ENCODE data around the gene GFAP. TPM values are rescaled to one million over a fixed set of nuclear protein-coding genes. Genes with fewer than 3 reads are reported as not detected.

GFAP gene
- total and polyA plus RNA-seq, 2 experiments from 2014 or later: 0.10 TPM; not detected in 1

DNA sequence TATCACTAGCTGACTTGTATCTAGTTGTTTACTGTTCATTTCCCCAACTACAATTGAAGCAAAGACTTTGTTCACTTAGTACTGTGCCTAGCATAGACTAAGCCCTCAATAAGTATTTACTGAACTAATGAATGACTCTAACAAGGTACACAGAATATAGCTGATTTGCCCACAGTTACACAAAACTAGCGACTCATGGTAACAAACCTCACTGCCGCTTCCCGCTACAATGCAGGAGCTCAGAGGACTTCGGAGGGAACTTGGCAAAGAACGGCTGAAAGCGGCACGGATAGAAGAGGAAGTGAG lies 16.6 kb downstream of the GFAP start:
- H3K4me2 ChIP-seq: peak overlapping the region; percentile 72
- H3K9me2 ChIP-seq (replicated peaks; ENCODE audit: insufficient read depth): no peaks in the 10 kb centered on the region
- no peaks in the 10 kb centered on the region for H3K27me3 ChIP-seq
- H3K79me2 ChIP-seq: peaks cover 43% of the 10 kb centered on the region
- TF ChIP-seq EZH2phosphoT487 (IDR thresholded peaks at IDR 0.05; ENCODE audit: low read depth, severe bottlenecking, unreplicated experiment) (no peak), EZH2 (IDR thresholded peaks at IDR 0.05; ENCODE audit: borderline replicate concordance) (no peak)
- TF ChIP-seq, protein P1, sequence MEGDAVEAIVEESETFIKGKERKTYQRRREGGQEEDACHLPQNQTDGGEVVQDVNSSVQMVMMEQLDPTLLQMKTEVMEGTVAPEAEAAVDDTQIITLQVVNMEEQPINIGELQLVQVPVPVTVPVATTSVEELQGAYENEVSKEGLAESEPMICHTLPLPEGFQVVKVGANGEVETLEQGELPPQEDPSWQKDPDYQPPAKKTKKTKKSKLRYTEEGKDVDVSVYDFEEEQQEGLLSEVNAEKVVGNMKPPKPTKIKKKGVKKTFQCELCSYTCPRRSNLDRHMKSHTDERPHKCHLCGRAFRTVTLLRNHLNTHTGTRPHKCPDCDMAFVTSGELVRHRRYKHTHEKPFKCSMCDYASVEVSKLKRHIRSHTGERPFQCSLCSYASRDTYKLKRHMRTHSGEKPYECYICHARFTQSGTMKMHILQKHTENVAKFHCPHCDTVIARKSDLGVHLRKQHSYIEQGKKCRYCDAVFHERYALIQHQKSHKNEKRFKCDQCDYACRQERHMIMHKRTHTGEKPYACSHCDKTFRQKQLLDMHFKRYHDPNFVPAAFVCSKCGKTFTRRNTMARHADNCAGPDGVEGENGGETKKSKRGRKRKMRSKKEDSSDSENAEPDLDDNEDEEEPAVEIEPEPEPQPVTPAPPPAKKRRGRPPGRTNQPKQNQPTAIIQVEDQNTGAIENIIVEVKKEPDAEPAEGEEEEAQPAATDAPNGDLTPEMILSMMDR (IDR thresholded peaks at IDR 0.05; ENCODE audit: poor library complexity): no peak
- H3K9me3 ChIP-seq (ENCODE audit: low read depth): no peaks in the 10 kb centered on the region
- DNase-seq (ENCODE audit: low spot score): peak; percentile 55
- under 1% methylated on average over 7 of the region's 7 CpGs for WGBS (ENCODE audit: low lambda C conversion rate, missing lambda C conversion rate)
- H3K4me3 ChIP-seq: peak overlapping the region; percentile 28
- peaks cover 13% of the 10 kb centered on the region for H3K4me1 ChIP-seq (ENCODE audit: insufficient read depth)
- H2AFZ ChIP-seq: peak overlapping the region; percentile 75
- H4K20me1 ChIP-seq (ENCODE audit: insufficient read depth, poor library complexity, severe bottlenecking): peaks cover 5% of the 10 kb centered on the region
- no peaks in the 10 kb centered on the region for H3K36me3 ChIP-seq (replicated peaks; ENCODE audit: insufficient read depth, low read depth)
- peak overlapping the region; percentile 96 for H3K27ac ChIP-seq

DNA sequence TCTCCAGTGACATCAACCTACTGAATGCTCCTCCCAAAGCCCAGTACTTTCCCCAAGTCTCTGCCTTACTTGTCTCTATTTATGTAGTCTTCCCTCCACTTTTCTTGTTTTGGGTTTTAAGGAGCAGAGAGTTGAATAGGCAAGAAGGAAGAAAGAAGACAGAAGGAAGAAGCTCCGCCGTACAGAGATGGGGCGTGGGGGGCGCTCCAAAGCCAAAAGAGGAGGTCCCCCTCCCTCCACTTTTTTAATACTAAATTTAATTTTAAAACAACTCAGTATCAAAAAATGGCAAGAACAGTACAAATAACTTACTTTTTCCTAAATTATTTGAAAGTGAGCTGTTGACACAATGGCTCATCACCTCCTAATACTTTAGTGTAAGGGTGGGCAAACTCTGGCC lies 20.7 kb downstream of the GFAP start:
- WGBS (ENCODE audit: low lambda C conversion rate, missing lambda C conversion rate): 97% methylated on average over 4 of the region's 4 CpGs
- no peaks in the 10 kb centered on the region for H3K27me3 ChIP-seq
- peaks cover 5% of the 10 kb centered on the region for H4K20me1 ChIP-seq (ENCODE audit: insufficient read depth, poor library complexity, severe bottlenecking)

DNA sequence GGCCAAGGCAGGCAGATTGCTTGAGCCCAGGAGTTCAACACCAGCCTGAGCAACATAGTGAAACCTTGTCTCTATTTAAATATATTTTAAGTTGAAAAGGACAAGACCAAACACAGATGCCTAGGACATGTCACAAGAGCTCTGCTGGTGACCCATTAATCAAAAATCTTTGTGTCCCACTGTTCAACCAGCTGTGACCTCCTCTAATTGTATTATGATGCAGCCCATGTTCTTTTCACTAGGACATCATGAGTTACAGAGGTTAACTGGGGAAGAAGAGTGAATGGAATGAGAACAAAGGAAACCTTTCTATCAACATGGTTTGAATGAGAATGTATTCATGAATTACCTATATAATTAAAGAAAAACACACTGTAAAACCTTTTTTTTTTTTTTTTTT lies 23.1 kb downstream of the GFAP start:
- DNase-seq (ENCODE audit: low spot score): no peak
- Histone ChIP-seq H3K36me3 (replicated peaks; ENCODE audit: insufficient read depth, low read depth) (no peaks in the 10 kb centered on the region), H3K79me2 (peaks cover 74% of the 10 kb centered on the region), H3K27ac (no peak overlapping the region), H3K4me3 (no peak overlapping the region), H4K20me1 (ENCODE audit: insufficient read depth, poor library complexity, severe bottlenecking) (no peaks in the 10 kb centered on the region), H3K27me3 (no peaks in the 10 kb centered on the region), H3K9me3 (ENCODE audit: low read depth) (no peaks in the 10 kb centered on the region), H3K4me2 (no peak overlapping the region), H3K9me2 (replicated peaks; ENCODE audit: insufficient read depth) (no peaks in the 10 kb centered on the region), H2AFZ (no peak overlapping the region), H3K4me1 (ENCODE audit: insufficient read depth) (no peaks in the 10 kb centered on the region)
- TF ChIP-seq EZH2phosphoT487 (IDR thresholded peaks at IDR 0.05; ENCODE audit: low read depth, severe bottlenecking, unreplicated experiment) (no peak), EZH2 (IDR thresholded peaks at IDR 0.05; ENCODE audit: borderline replicate concordance) (no peak)
- TF ChIP-seq, protein P1 (IDR thresholded peaks at IDR 0.05; ENCODE audit: poor library complexity): no peak

More for the DNA sequence above, 20.7 kb downstream of the GFAP start:
- Histone ChIP-seq H3K27ac (no peak overlapping the region), H3K36me3 (replicated peaks; ENCODE audit: insufficient read depth, low read depth) (no peaks in the 10 kb centered on the region), H3K9me2 (replicated peaks; ENCODE audit: insufficient read depth) (no peaks in the 10 kb centered on the region), H3K4me1 (ENCODE audit: insufficient read depth) (peaks cover 8% of the 10 kb centered on the region), H3K9me3 (ENCODE audit: low read depth) (no peaks in the 10 kb centered on the region), H3K79me2 (peaks cover 79% of the 10 kb centered on the region), H3K4me3 (no peak overlapping the region), H2AFZ (no peak overlapping the region), H3K4me2 (no peak overlapping the region)
- DNase-seq (ENCODE audit: low spot score): no peak
- TF ChIP-seq EZH2phosphoT487 (IDR thresholded peaks at IDR 0.05; ENCODE audit: low read depth, severe bottlenecking, unreplicated experiment): no peak
- TF ChIP-seq, protein P1 (IDR thresholded peaks at IDR 0.05; ENCODE audit: poor library complexity): no peak
- no peak for TF ChIP-seq EZH2 (IDR thresholded peaks at IDR 0.05; ENCODE audit: borderline replicate concordance)

DNA sequence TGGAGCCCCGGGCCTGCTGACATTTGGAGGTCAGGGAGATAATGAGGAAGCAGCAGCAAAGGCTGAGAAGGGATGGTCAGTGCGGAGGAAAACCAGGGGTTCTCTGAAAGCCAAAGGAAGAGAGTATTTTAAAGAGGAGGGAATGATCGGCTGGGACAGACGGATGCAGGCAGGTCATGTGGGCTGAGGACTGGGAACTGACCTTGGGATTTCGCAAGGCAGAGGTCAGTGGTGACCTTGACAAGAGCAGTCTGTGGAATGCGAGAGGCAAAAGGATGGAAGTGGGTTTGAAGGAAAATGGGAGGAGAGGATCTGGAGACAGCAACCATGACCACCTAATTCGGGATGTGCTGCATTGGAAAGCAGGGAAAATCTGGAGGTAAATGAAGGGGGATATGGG lies 26.3 kb downstream of the GFAP start:
- WGBS (ENCODE audit: low lambda C conversion rate, missing lambda C conversion rate): 94% methylated on average over 7 of the region's 7 CpGs
- no peak for DNase-seq (ENCODE audit: low spot score)
- no peaks in the 10 kb centered on the region for H4K20me1 ChIP-seq (ENCODE audit: insufficient read depth, poor library complexity, severe bottlenecking)
- TF ChIP-seq EZH2 (IDR thresholded peaks at IDR 0.05; ENCODE audit: borderline replicate concordance): no peak
- TF ChIP-seq, protein P1 (IDR thresholded peaks at IDR 0.05; ENCODE audit: poor library complexity): no peak
- TF ChIP-seq EZH2phosphoT487 (IDR thresholded peaks at IDR 0.05; ENCODE audit: low read depth, severe bottlenecking, unreplicated experiment): no peak
- H3K4me3 ChIP-seq: no peak overlapping the region
- no peak overlapping the region for H3K4me2 ChIP-seq
- H3K27me3 ChIP-seq: no peaks in the 10 kb centered on the region
- peaks cover 46% of the 10 kb centered on the region for H3K79me2 ChIP-seq
- H3K9me2 ChIP-seq (replicated peaks; ENCODE audit: insufficient read depth): no peaks in the 10 kb centered on the region
- H3K36me3 ChIP-seq (replicated peaks; ENCODE audit: insufficient read depth, low read depth): peaks cover 6% of the 10 kb centered on the region
- H3K9me3 ChIP-seq (ENCODE audit: low read depth): no peaks in the 10 kb centered on the region
- H3K27ac ChIP-seq: no peak overlapping the region
- no peaks in the 10 kb centered on the region for H3K4me1 ChIP-seq (ENCODE audit: insufficient read depth)
- H2AFZ ChIP-seq: no peak overlapping the region
